Esophagus (tissue), 2 donors: ENCODE measurements around the gene CLEC19A. TPM values are rescaled to one million over a fixed set of nuclear protein-coding genes. Genes with fewer than 3 reads are reported as not detected.

ENCODE experiments used
- H3K27ac ChIP-seq, 2 donors: one replicate each; pipeline ENCODE4 v1.5.1; 2013; ENCODE audit warnings: low read depth in 2 of 2, mild to moderate bottlenecking in 2 of 2, inconsistent platforms in 1 of 2, low read length in 1 of 2, moderate library complexity in 1 of 2
- H3K27me3 ChIP-seq, 2 donors: one replicate each; pipeline ENCODE4 v1.6.1; 2013; ENCODE audit warnings: low read length in 2 of 2, control low read depth in 1 of 2, mild to moderate bottlenecking in 1 of 2; ENCODE audit not compliant: insufficient read depth in 2 of 2, control insufficient read depth in 1 of 2
- H3K36me3 ChIP-seq, 2 donors: one replicate each; pipeline ENCODE4 v1.6.1; 2013; ENCODE audit warnings: low read length in 1 of 2; ENCODE audit not compliant: control insufficient read depth in 2 of 2, insufficient read depth in 2 of 2
- H3K4me1 ChIP-seq, 2 donors: one replicate each; pipeline ENCODE4 v1.6.1; 2013; ENCODE audit warnings: low read length in 1 of 2; ENCODE audit not compliant: control insufficient read depth in 2 of 2, insufficient read depth in 2 of 2
- H3K4me3 ChIP-seq, 2 donors: one replicate each; pipeline ENCODE4 v1.5.1; 2013; ENCODE audit warnings: low read length in 2 of 2, mild to moderate bottlenecking in 2 of 2, low read depth in 1 of 2, moderate library complexity in 1 of 2
- H3K9me3 ChIP-seq, 2 donors: one replicate each; pipeline ENCODE4 v1.6.1; 2013; ENCODE audit warnings: mild to moderate bottlenecking in 2 of 2, low read depth in 1 of 2, low read length in 1 of 2, moderate library complexity in 1 of 2; ENCODE audit not compliant: control insufficient read depth in 2 of 2, insufficient read depth in 1 of 2
- WGBS, 2 donors: extraction: QIAGEN DNeasy Blood & Tissue Kit; methylation state at CpG; one replicate each; pipeline ENCODE4 v1.1.7; 2013; 5-methylcytosine and 5-hydroxymethylcytosine counted together
- polyA plus RNA-seq, 2 donors: library from polyadenylated mRNA; stranded (reverse); fragments of 200-250 nt; gene quantifications; one replicate each; pipeline ENCODE4 v1.2.3, GENCODE V29; 2013
- donor health status: healthy with polysubstance abuse.
- donor health status: Bipolar disorder and iron deficiency.

Gene CLEC19A
- polyA plus RNA-seq, 2 donors = not detected

DNA sequence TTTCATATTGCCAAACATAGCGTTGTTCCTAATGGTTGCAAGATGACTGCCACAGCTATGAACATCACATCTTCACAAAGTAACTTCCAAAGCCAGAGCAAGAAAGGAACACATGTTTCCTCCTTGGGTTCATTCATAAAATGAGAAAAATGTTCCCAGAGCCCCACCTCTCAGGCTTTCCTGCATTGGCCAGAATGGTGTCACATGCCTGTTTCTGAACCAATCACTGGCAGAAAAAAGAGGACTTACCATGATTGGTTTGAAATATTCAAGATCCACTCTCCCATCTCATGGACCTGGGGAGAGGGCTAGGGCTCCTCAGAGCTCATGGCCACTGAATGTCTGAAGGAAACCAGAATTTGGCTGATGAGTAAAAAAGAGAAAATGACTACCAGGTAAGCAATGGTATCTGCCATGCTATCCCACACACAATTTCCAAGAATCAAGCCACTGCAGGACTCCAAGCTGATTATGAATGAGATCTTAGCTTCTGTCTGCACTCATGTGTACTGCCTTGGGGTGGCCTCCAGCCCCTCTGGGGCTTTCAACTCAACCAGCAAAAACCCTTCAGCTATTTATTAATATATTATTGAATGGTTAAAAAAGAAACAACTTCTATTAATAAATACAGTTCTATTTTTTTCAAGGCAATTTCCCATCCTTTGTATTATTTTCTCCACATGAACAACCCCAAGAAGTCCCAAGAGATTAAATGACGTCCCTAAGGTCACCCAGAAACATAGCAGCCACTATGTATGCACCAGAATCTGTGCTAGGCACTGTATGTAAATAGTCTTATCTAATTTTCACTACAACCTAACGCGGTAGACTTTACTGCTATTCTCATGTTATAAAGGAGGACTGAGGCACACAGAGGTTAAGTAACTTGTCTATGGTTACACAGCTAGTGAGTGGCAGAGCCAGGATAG, 70.8 kb downstream of the CLEC19A start:
- WGBS, 2 donors = 71 to 77% methylated on average over 4 of the region's 4 CpGs
- H3K27me3 ChIP-seq = no peaks in the 10 kb centered on the region

DNA sequence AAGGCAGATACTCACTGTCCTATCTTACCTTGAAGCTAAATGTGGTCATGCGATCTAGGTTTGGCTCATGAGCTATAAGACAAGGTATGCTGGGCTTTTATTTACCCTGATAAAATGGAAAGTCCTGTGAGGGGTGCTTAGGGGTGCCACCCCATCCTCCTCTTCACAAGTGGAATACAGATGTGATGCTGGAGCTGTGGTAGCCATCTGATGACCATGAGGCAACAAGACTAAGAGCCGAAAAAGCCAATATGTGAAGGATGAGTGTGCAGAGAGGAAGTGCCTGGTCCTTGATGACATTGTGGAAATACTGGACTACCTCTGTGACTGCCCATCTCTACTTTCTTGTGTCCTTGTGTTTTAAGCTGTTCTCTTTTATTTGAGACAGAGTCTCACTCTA, 74.0 kb downstream of the CLEC19A start:
- Histone ChIP-seq H3K27me3 (no peaks in the 10 kb centered on the region), H3K36me3 (no peaks in the 10 kb centered on the region), H3K4me3 (no peak overlapping the region), H3K27ac (no peak overlapping the region), H3K4me1 (no peaks in the 10 kb centered on the region), H3K9me3 (no peaks in the 10 kb centered on the region)
- WGBS, 2 donors = 94 to 97% methylated on average over 2 of the region's 2 CpGs

More for the DNA sequence above, 70.8 kb downstream of the CLEC19A start:
- no peaks in the 10 kb centered on the region for H3K36me3 ChIP-seq
- no peaks in the 10 kb centered on the region for H3K9me3 ChIP-seq
- H3K27ac ChIP-seq = no peak overlapping the region
- H3K4me3 ChIP-seq = no peak overlapping the region
- no peaks in the 10 kb centered on the region for H3K4me1 ChIP-seq

Other genes starting within 250 kb of the CLEC19A start
- gene COQ7, start 218.1 kb upstream of the CLEC19A start, polyA plus RNA-seq = 10 to 100 TPM; 11.8 to 13.5 TPM
- 10 to 100 TPM; 10.5 to 13.3 TPM for gene ITPRIPL2, start 171.8 kb upstream of the CLEC19A start, polyA plus RNA-seq
- 1 to 10 TPM; 3.5 to 6.2 TPM for gene SYT17, start 117.5 kb upstream of the CLEC19A start, polyA plus RNA-seq
- under 1 TPM; 0.18 to 0.42 TPM for gene TMC5, start 132.2 kb downstream of the CLEC19A start, polyA plus RNA-seq
- gene GDE1, start 236.4 kb downstream of the CLEC19A start, polyA plus RNA-seq = 10 to 100 TPM; 21.4 to 28.9 TPM
- gene CCP110, start 238.2 kb downstream of the CLEC19A start, polyA plus RNA-seq = 1 to 10 TPM; 3.3 to 3.4 TPM